Measurements from ENCODE around the gene RNF31.

The RNF31 gene

DNA sequence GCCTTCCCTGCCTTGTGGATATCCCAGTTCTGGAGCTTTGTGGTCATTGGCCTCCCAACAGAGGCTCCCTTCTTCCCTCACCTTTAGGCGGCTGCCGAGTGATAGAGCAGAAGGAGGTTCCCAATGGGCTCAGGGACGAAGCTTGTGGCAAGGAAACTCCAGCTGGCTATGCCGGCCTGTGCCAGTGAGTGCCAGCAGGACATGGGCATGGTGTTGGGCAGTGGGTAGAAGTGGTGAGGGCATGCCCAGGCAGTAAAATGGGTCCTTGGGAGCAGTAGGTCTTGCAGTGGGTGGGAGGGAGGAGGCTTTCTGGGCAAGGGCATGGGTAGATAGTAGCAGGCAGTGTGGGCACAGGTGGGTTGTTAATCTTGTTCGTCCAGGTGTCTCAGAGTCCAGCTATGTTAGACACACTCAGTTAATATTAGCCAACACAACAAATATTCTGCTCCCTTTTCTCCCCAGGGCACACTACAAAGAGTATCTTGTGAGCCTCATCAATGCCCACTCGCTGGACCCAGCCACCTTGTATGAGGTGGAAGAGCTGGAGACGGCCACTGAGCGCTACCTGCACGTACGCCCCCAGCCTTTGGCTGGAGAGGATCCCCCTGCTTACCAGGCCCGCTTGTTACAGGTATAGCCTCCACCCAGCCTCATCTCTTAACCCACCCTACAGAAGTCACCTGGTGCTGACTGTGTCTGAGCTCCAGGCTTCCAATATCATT is 12.6 kb downstream of the RNF31 start:
- DNase-seq (ENCODE audit: low read depth), result no peak

DNA sequence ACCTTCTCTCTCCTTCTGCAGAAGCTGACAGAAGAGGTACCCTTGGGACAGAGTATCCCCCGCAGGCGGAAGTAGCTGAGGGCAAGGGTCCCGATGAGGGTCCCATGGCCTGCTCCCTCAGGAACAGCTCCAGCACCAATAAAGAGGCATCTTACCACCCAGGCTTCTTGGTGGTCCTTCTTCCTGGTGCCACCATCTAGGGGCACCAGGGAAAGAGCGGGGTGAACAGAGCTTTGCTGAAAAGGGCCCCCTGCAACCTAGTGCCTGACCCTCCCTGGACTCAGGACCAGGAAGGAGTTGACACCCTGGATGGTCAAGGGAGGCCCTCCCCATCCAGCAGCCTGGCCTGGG is 13.2 kb downstream of the RNF31 start:
- no peak for DNase-seq (ENCODE audit: low read depth)

GRCh38 chr14:24160850-24161804 is 13.8 kb downstream of the RNF31 start, which contains the start of gene IRF9:
IRF9 (plus strand) TSS chr14:24161265; CDS start chr14:24162145, 880 bp downstream.
- peak; percentile 84 for DNase-seq (ENCODE audit: low read depth)

- DNase-seq (ENCODE audit: low read depth), result no peak
Measured at GRCh38 chr14:24162093-24162492, 14.8 kb downstream of the RNF31 start.

DNA sequence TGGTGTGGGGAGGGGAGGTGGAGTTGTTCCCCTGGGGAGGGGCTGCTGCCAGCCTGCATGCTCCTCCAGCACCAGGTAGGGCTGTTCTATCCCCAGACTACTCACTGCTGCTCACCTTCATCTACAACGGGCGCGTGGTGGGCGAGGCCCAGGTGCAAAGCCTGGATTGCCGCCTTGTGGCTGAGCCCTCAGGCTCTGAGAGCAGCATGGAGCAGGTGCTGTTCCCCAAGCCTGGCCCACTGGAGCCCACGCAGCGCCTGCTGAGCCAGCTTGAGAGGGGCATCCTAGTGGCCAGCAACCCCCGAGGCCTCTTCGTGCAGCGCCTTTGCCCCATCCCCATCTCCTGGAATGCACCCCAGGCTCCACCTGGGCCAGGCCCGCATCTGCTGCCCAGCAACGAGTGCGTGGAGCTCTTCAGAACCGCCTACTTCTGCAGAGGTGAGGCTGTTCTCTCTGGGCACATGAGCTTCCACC is 17.3 kb downstream of the RNF31 start:
- no peak for DNase-seq (ENCODE audit: low read depth)

DNA sequence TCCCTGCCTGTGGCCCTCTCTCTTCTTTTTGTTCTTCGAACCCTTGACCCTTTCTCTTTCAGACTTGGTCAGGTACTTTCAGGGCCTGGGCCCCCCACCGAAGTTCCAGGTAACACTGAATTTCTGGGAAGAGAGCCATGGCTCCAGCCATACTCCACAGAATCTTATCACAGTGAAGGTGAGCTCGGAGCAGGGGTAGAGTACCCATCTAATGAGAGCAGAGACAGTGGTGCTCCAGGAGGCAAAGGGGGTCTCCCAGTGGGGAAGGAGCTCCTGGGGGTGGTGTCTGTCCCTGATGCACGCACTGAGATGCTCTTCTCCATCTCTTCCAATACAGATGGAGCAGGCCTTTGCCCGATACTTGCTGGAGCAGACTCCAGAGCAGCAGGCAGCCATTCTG is 18.5 kb downstream of the RNF31 start:
- no peak for DNase-seq (ENCODE audit: low read depth)

DNA sequence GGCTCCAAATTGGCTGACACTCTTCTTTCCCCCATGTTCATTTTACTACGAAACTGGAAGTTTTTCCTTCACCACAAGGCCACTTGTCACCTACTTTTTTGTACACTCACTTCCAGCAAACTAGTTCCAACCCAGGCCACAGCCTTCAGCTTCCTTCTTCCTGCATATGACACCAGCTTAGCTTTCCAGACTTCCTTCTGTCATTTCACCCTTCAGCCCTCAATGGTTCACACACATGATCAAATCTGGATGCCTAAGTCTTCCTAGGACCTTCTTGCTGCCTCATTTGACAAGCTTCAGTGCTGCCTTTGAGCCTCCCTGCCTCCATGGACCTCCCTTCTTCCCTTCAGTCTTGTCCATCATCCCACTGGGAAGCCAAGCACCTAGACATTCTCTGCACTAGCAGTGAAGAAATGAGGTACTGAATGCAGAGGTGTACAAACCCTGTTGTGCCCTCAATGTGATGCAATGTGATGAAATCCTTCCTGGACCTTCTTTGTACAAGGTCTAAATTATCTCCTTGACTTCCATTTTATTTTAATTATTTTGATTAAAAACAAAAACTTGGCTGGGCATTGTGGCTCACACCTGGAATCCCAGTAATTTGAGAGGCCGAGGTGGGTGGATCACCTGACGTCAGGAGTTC is 20.3 kb downstream of the RNF31 start:
- DNase-seq (ENCODE audit: low read depth), result no peak

- no peak for DNase-seq (ENCODE audit: low read depth)
Measured at GRCh38 chr14:24171422-24172260, 24.3 kb downstream of the RNF31 start, which contains the start of gene REC8. REC8 (plus strand) TSS chr14:24172080; CDS start chr14:24172553, 473 bp downstream.

GRCh38 chr14:24172261-24172860 is 25.1 kb downstream of the RNF31 start:
- DNase-seq (ENCODE audit: low read depth), result no peak

- no peak for DNase-seq (ENCODE audit: low read depth)
Measured at GRCh38 chr14:24172871-24173281, 25.6 kb downstream of the RNF31 start.

DNA sequence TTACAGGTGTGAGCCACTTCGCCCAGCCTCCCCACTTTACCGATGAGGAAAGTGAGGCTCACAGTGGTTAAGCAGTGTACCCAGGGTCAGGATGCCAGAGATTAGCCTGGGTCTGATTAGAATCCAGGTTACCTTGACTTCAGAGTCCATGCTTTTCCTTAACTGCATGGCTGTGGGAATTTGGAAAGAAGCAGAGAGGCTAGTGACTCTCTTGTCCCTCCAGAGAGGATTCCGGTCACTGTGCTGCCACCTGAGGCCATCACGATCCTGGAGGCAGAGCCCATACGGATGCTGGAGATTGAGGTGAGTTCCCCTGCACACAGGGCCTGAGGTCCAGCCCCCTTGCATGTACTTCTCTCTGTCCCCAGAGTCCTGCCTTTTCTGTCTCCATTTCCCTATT is 29.3 kb downstream of the RNF31 start:
- DNase-seq (ENCODE audit: low read depth), result no peak

- DNase-seq (ENCODE audit: low read depth), result no peak
Measured at GRCh38 chr14:24177041-24177825, 29.9 kb downstream of the RNF31 start.

- DNase-seq (ENCODE audit: low read depth), result no peak
Measured at GRCh38 chr14:24177891-24178290, 30.6 kb downstream of the RNF31 start.

DNA sequence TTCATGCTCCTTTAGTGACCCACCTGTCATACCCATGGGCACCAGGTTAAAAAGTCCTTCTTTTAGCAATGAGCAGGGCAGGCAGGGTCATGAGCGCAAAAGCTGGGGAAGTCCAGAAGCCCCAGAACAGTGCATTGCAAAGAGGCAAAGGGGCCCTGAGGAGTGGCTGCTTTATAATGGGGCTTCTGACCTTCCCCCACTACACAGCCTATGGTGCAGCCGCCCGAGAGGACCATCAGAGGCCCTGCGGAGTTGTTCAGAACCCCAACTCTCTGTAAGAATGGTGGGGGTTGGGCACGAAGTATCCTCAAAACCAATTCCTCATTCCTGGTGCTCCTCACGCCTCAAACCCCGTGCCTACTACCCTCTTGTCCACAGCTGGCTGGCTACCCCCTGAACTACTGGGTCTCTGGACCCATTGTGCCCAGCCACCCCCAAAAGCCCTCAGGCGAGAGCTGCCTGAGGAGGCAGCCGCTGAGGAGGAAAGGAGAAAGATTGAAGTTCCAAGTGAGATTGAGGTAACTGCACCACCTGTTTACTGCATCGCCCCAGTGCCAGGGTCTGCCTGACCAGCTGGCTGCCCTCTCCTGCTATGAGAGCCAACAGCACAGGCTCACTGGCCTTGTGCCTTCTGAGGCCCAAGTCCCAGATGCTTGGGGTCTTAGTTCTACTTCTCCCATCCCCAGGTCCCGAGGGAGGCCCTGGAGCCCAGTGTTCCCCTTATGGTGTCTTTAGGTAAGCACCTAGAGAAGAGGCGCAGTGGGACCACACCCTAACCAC is 31.3 kb downstream of the RNF31 start:
- DNase-seq (ENCODE audit: low read depth), result no peak

DNA sequence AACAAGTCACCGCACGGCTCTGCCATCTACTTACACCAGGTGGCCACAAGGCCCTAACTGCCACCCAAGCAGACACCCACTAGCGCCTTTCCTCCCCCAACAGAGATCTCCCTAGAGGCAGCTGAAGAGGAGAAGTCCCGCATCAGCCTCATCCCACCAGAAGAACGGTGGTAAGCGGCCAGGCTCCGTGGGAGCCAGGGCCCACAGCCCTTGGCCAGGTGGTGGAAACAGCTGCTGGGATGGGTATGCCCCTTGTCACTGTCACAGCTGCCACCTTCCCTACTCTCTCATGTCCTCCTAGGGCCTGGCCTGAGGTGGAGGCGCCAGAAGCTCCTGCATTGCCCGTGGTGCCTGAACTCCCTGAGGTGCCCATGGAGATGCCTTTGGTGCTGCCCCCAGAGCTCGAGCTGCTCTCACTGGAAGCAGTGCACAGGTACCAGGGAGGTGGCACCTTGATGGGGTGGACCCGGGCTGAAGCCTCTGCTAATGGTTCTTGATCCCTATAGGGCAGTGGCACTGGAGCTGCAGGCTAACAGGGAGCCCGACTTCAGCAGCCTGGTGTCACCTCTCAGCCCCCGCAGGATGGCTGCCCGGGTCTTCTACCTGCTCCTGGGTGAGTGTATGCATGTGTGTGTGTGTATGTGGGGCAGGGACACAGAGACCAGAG is 32.1 kb downstream of the RNF31 start:
- no peak for DNase-seq (ENCODE audit: low read depth)

- no peak for DNase-seq (ENCODE audit: low read depth)
Measured at GRCh38 chr14:24179961-24180796, 32.9 kb downstream of the RNF31 start.

DNA sequence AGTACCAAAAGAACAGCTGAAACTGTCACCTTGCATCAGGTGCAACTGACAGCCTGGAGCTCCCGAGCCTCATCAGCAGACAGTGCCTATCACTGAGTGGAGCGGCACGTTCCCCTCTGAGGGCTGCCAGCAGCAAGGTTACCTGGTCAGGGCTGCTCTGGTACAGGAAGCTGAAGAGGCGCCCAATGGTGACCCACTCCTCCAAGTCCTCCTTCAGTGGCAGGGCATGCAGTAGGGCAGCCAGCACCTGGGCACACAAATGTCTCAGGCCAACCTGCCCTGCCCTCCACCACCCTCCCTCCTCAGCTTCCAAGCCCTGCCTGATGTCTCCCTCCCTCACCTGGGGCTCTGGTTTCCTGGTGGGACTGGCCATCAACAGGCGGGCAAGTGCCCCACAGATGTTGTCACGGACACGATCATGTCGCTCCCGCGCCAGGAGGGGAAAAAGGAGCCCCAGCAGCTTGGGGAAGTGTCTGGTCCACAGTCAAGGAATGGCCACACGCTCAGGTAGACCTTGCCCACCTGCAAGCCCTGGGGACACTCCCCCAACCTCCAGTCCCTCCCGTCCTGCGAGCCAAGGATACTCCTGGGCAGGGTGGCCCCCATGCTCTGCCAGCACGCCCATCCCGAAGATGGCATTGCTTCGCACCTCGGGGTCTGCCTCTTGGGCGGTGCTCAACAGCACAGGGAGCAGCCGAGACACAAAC is 34.2 kb downstream of the RNF31 start:
- DNase-seq (ENCODE audit: low read depth), result no peak

Data from HS-5 (cell line).